Vagina (tissue), 2 donors: ENCODE data around the gene PHACTR3.

Source experiments
- POLR2A ChIP-seq, 2 donors: fragments of 450-650 bp; IDR thresholded peaks; one replicate each; pipeline ENCODE4 v1.6.1; 2017; ENCODE audit warnings: antibody characterized with exemption in 2 of 2, mild to moderate bottlenecking in 2 of 2, moderate library complexity in 2 of 2
- TF ChIP-seq, protein P1 (sequence below), 3 experiments: fragments of 450-650 bp in 2 of 3; fragments of 200-600 bp in 1 of 3; sonication (generic) in 1 of 3; IDR thresholded peaks; one replicate each; pipeline ENCODE4 v1.5.1; 2017 to 2019; ENCODE audit warnings: antibody characterized with exemption in 3 of 3, mild to moderate bottlenecking in 2 of 3, moderate library complexity in 2 of 3

DNA sequence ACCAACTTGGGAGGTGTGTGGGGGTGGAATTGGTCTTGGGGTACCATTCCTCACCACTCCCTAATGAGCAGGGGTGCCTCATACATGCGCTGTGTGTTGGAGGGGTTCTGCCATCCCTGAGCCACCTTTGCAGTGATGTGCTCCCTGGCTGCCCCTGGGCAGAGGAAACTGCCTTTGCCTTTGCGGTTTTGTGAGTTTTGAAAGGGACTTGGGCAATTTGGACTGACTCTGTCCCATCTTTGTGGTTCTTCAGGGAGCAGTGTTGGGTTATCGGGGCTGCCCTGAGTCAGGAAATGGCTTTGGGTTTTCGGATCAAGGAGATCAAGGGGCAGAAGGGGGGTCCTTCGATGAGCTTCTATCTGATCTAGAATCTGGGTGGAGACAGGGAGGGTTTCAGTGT lies 3.9 kb upstream of the PHACTR3 start:
- TF ChIP-seq, protein P1, sequence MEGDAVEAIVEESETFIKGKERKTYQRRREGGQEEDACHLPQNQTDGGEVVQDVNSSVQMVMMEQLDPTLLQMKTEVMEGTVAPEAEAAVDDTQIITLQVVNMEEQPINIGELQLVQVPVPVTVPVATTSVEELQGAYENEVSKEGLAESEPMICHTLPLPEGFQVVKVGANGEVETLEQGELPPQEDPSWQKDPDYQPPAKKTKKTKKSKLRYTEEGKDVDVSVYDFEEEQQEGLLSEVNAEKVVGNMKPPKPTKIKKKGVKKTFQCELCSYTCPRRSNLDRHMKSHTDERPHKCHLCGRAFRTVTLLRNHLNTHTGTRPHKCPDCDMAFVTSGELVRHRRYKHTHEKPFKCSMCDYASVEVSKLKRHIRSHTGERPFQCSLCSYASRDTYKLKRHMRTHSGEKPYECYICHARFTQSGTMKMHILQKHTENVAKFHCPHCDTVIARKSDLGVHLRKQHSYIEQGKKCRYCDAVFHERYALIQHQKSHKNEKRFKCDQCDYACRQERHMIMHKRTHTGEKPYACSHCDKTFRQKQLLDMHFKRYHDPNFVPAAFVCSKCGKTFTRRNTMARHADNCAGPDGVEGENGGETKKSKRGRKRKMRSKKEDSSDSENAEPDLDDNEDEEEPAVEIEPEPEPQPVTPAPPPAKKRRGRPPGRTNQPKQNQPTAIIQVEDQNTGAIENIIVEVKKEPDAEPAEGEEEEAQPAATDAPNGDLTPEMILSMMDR (IDR thresholded peaks at IDR 0.05) = no peak
- no peak for TF ChIP-seq POLR2A (IDR thresholded peaks at IDR 0.05)
